ENCODE data around the gene ABCG2.
"Not testable (repeated sequence)": the region's sequence is repeated elsewhere in the genome, so short reads cannot be mapped to it uniquely, and the experiment has no call there.

The ABCG2 gene

GRCh38 chr4:88166608-88167007 is 8.2 kb upstream of the ABCG2 start:
- DNase-seq (ENCODE audit: low spot score), result no peak

GRCh38 chr4:88163336-88163735 is 4.9 kb upstream of the ABCG2 start:
- no peak for DNase-seq (ENCODE audit: low spot score)

- DNase-seq (ENCODE audit: low spot score), result peak; percentile 36
These were observed 4.2 kb upstream of the ABCG2 start for GRCh38 chr4:88162626-88163025.

- DNase-seq (ENCODE audit: low spot score), result no peak
These were observed 838 bp upstream of the ABCG2 start for GRCh38 chr4:88159229-88159725.

- no peak for DNase-seq (ENCODE audit: low spot score)
These were observed 376 bp downstream of the ABCG2 start for GRCh38 chr4:88158038-88158488.

GRCh38 chr4:88152331-88152730 is 6.1 kb downstream of the ABCG2 start:
- DNase-seq (ENCODE audit: low spot score), result not testable (repeated sequence)

- no peak for DNase-seq (ENCODE audit: low spot score)
These were observed 9.9 kb downstream of the ABCG2 start for GRCh38 chr4:88148560-88148959.

- DNase-seq (ENCODE audit: low spot score), result no peak
These were observed 10.6 kb downstream of the ABCG2 start for GRCh38 chr4:88147799-88148217.

- no peak for DNase-seq (ENCODE audit: low spot score)
These were observed 11.5 kb downstream of the ABCG2 start for GRCh38 chr4:88146891-88147290.

- DNase-seq (ENCODE audit: low spot score), result no peak
These were observed 13.6 kb downstream of the ABCG2 start for GRCh38 chr4:88144866-88145300.

- no peak for DNase-seq (ENCODE audit: low spot score)
These were observed 14.4 kb downstream of the ABCG2 start for GRCh38 chr4:88144048-88144447.

GRCh38 chr4:88143504-88143903 is 14.9 kb downstream of the ABCG2 start:
- DNase-seq (ENCODE audit: low spot score), result peak; percentile 48

- no peak for DNase-seq (ENCODE audit: low spot score)
These were observed 19.9 kb downstream of the ABCG2 start for GRCh38 chr4:88138561-88138960.

- no peak for DNase-seq (ENCODE audit: low spot score)
These were observed 21.3 kb downstream of the ABCG2 start for GRCh38 chr4:88137112-88137511.

GRCh38 chr4:88136249-88136648 is 22.2 kb downstream of the ABCG2 start:
- DNase-seq (ENCODE audit: low spot score), result no peak

GRCh38 chr4:88135356-88135663 is 23.1 kb downstream of the ABCG2 start:
- no peak for DNase-seq (ENCODE audit: low spot score)

GRCh38 chr4:88134536-88135355 is 23.7 kb downstream of the ABCG2 start:
- DNase-seq (ENCODE audit: low spot score), result no peak

- DNase-seq (ENCODE audit: low spot score), result no peak
These were observed 24.3 kb downstream of the ABCG2 start for GRCh38 chr4:88134111-88134510.

GRCh38 chr4:88130544-88131305 is 27.7 kb downstream of the ABCG2 start:
- no peak for DNase-seq (ENCODE audit: low spot score)

- no peak for DNase-seq (ENCODE audit: low spot score)
These were observed 28.4 kb downstream of the ABCG2 start for GRCh38 chr4:88130003-88130402.

- DNase-seq (ENCODE audit: low spot score), result not testable (repeated sequence)
These were observed 36.2 kb downstream of the ABCG2 start for GRCh38 chr4:88122260-88122659.

GRCh38 chr4:88119943-88120342 is 38.5 kb downstream of the ABCG2 start:
- no peak for DNase-seq (ENCODE audit: low spot score)

GRCh38 chr4:88115587-88115986 is 42.9 kb downstream of the ABCG2 start:
- DNase-seq (ENCODE audit: low spot score), result no peak

Measured in kidney capillary endothelial cell (primary cell).